AG09319 (cell line): ENCODE data around the gene SKIDA1.

ENCODE experiments used
- DNase-seq: peaks from one replicate; pipeline ENCODE4 v3.0.0-alpha.2; 2010; ENCODE audit warnings: low read depth; ENCODE audit errors: extremely low read depth
- CTCF ChIP-seq: IDR thresholded peaks from 2 replicates; pipeline ENCODE4 v1.5.1; 2011; ENCODE audit warnings: low read depth, mild to moderate bottlenecking, inconsistent platforms, low read length, moderate library complexity

SKIDA1 gene

DNA sequence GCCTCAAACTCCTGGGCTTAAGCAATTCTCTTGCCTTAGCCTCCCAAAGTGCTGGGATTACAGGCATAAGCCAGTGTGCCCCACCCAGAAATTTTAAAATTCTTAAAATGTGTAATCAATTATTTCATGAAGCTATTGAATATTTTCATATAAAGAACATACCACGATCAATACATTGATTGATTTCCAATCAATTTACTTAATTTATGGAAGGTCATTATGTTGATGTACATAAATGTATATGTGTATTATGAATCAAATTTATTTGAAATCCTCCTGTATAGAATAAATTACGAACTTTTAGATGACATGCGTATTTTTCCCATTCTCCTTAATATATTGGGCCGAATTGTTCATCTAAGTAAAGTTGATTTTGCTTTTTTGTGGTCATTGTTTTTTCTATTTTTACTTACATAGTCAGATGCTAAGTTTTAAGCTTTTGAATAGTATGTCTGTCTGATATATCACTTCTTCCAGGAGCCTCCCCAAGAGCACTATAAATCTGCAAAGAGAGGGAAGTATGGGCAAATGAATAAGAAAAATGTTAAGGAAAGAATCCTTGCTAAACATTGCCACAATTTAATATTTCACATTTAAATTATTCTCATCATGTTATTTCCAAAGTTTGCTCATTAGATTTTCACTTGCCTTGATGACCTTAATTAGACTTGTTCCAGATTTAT lies 35.3 kb downstream of the SKIDA1 start:
- no peak for TF ChIP-seq CTCF
- no peak for DNase-seq

DNA sequence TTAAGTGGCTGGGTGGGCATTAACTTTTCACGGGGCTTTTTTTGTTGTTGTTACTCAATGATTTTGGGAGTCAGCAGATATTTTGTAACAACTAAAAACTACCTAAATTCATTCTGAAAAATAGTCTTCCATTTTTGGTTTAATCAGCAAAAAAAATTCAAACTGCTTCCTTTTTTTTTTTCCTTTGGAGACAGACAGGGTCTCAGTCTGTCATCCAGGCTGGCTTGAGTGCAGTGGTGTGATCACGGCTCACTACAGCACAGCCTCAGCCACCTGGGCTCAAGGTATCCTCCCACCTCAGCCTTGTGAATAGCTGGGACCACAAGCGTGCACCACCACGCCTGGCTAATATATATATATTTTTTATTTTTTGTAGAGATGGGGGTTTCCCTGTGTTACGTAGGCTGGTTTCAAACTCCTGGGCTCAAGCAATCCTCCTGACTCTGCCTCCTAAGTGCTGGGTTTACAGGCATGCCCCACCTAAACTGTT lies 36.5 kb downstream of the SKIDA1 start:
- no peak for TF ChIP-seq CTCF
- no peak for DNase-seq

- DNase-seq = no peak
- TF ChIP-seq CTCF = no peak
These were observed 37.1 kb downstream of the SKIDA1 start for GRCh38 chr10:21488246-21488956.

GRCh38 chr10:21487416-21488180 lies 37.9 kb downstream of the SKIDA1 start:
- no peak for TF ChIP-seq CTCF
- no peak for DNase-seq

DNA sequence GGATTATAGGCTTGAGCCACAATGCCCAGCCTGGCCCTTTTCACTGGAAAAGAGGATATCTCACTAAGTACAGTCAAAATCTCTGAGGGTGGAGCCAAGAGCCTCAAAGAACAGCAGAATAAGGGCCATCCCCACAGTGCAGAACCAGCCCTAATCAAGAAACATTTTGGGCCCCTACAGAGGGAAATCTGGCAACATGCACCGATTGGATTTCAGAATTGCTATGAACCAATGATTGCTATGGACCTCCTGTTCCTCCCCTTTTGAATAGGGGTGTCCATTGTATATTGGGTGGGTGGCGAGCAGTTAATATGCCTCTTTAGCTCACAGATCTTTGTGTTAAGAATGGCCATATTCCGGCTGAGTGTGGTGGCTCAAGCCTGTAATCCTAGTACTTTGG lies 42.7 kb downstream of the SKIDA1 start:
- TF ChIP-seq CTCF = no peak
- no peak for DNase-seq

DNA sequence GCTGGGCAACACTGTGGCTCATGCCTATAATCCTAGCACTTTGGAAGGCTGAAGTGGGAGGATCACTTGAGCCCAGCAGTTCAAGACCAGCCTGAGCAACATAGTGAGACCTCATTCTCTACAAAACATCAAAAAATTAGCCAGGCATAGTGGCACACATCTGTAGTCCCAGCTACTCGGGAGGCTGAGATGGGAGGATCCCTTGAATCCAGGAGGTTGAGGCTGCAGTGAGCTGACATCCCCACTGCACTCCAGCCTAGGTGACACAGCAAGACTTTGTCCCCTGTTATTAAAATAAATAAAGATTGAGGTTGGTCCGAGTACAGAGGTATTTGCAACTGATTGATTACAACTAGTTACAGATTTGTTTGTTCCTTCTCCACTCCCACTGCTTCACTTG lies 44.1 kb downstream of the SKIDA1 start:
- no peak for DNase-seq
- TF ChIP-seq CTCF = no peak
